ENCODE results near the gene PLA2G4F.

Gene PLA2G4F

GRCh38 chr15:42151141-42151561 lies 5.3 kb downstream of the PLA2G4F start:
- H3K4me3 ChIP-seq (ENCODE audit: low read length in 2 of 2), result no peak overlapping the region
- no peak overlapping the region for H3K23ac ChIP-seq (ENCODE audit: low read depth, low read length, poor library complexity)
- no peak overlapping the region for H2BK12ac ChIP-seq (ENCODE audit: low read length)
- H2AK5ac ChIP-seq (ENCODE audit: low read depth, low read length), result no peak overlapping the region
- peaks cover 0 to 8% (median 0%) of the 10 kb centered on the region in 3 experiments for H3K27me3 ChIP-seq (ENCODE audit: control insufficient read depth in 3 of 3, insufficient read depth in 3 of 3, low read depth in 1 of 3, low read length in 3 of 3)
- H2BK120ac ChIP-seq (ENCODE audit: low read depth, low read length), result no peak overlapping the region
- H3K18ac ChIP-seq (ENCODE audit: low read length), result no peak overlapping the region
- no peak overlapping the region for H2BK15ac ChIP-seq (ENCODE audit: low read length)
- H3K9ac ChIP-seq (ENCODE audit: low read depth, low read length, poor library complexity), result no peak overlapping the region
- no peak for DNase-seq (ENCODE audit: low spot score)
- H3K9me3 ChIP-seq (replicated peaks in 1 of 2; ENCODE audit: control insufficient read depth in 2 of 2, insufficient read depth in 1 of 2, low read depth in 1 of 2, low read length in 2 of 2), result no peaks in the 10 kb centered on the region
- WGBS, 2 donors (ENCODE audit: extremely low coverage in 2 of 2, insufficient read length in 2 of 2, insufficient replicate concordance in 1 of 2), result no CpG with 5 or more reads among the region's 10 CpGs
- H3K36me3 ChIP-seq (replicated peaks in 1 of 2; ENCODE audit: control insufficient read depth in 2 of 2, insufficient read depth in 2 of 2, low read length in 2 of 2), result no peaks in the 10 kb centered on the region
- no peak overlapping the region for H3K4me2 ChIP-seq (ENCODE audit: insufficient read depth, low read length, poor library complexity, severe bottlenecking)
- H2AFZ ChIP-seq (ENCODE audit: low read length), result peak overlapping the region; percentile 81
- no peak overlapping the region for H4K91ac ChIP-seq (ENCODE audit: low read depth, low read length, poor library complexity)
- H3K4me1 ChIP-seq (ENCODE audit: control insufficient read depth in 2 of 2, insufficient read depth in 1 of 2, low read depth in 1 of 2, low read length in 2 of 2), result no peaks in the 10 kb centered on the region
- H3K4ac ChIP-seq (ENCODE audit: low read length), result no peak overlapping the region
- H2BK5ac ChIP-seq (ENCODE audit: low read length), result no peak overlapping the region
- no peaks in the 10 kb centered on the region for H3K79me1 ChIP-seq (ENCODE audit: low read depth, low read length)
- H3K27ac ChIP-seq (replicated peaks; ENCODE audit: low read length), result no peak overlapping the region
- no peak overlapping the region for H3K14ac ChIP-seq (ENCODE audit: low read length)
- no peak overlapping the region for H4K8ac ChIP-seq (ENCODE audit: low read depth, low read length)

- no CpG with 5 or more reads among the region's 17 CpGs for WGBS, 2 donors (ENCODE audit: extremely low coverage in 2 of 2, insufficient read length in 2 of 2, insufficient replicate concordance in 1 of 2)
- Histone ChIP-seq H3K36me3 (replicated peaks in 1 of 2; ENCODE audit: control insufficient read depth in 2 of 2, insufficient read depth in 2 of 2, low read length in 2 of 2) (no peaks in the 10 kb centered on the region), H2BK120ac (ENCODE audit: low read depth, low read length) (no peak overlapping the region), H4K8ac (ENCODE audit: low read depth, low read length) (no peak overlapping the region), H3K14ac (ENCODE audit: low read length) (no peak overlapping the region), H3K4me1 (ENCODE audit: control insufficient read depth in 2 of 2, insufficient read depth in 1 of 2, low read depth in 1 of 2, low read length in 2 of 2) (no peaks in the 10 kb centered on the region), H4K91ac (ENCODE audit: low read depth, low read length, poor library complexity) (no peak overlapping the region), H2BK12ac (ENCODE audit: low read length) (no peak overlapping the region), H3K27me3 (ENCODE audit: control insufficient read depth in 3 of 3, insufficient read depth in 3 of 3, low read depth in 1 of 3, low read length in 3 of 3) (peaks cover 0 to 8% (median 0%) of the 10 kb centered on the region in 3 experiments), H3K23ac (ENCODE audit: low read depth, low read length, poor library complexity) (peak overlapping the region; percentile 74), H3K18ac (ENCODE audit: low read length) (peak overlapping the region; percentile 69), H3K4ac (ENCODE audit: low read length) (no peak overlapping the region), H2AFZ (ENCODE audit: low read length) (peak overlapping the region; percentile 81), H3K27ac (replicated peaks; ENCODE audit: low read length) (no peak overlapping the region), H2BK15ac (ENCODE audit: low read length) (no peak overlapping the region), H3K9ac (ENCODE audit: low read depth, low read length, poor library complexity) (no peak overlapping the region), H3K9me3 (replicated peaks in 1 of 2; ENCODE audit: control insufficient read depth in 2 of 2, insufficient read depth in 1 of 2, low read depth in 1 of 2, low read length in 2 of 2) (no peaks in the 10 kb centered on the region), H2AK5ac (ENCODE audit: low read depth, low read length) (no peak overlapping the region), H2BK5ac (ENCODE audit: low read length) (no peak overlapping the region), H3K79me1 (ENCODE audit: low read depth, low read length) (no peaks in the 10 kb centered on the region), H3K4me3 (ENCODE audit: low read length in 2 of 2) (no peak overlapping the region), H3K4me2 (ENCODE audit: insufficient read depth, low read length, poor library complexity, severe bottlenecking) (no peak overlapping the region)
- DNase-seq (ENCODE audit: low spot score), result no peak
These were observed 6.0 kb downstream of the PLA2G4F start for GRCh38 chr15:42150219-42150970.

- Histone ChIP-seq H3K27me3 (ENCODE audit: control insufficient read depth in 3 of 3, insufficient read depth in 3 of 3, low read depth in 1 of 3, low read length in 3 of 3) (peaks cover 0 to 8% (median 0%) of the 10 kb centered on the region in 3 experiments), H2AFZ (ENCODE audit: low read length) (no peak overlapping the region), H2BK120ac (ENCODE audit: low read depth, low read length) (no peak overlapping the region), H3K4me3 (ENCODE audit: low read length in 2 of 2) (no peak overlapping the region), H2BK12ac (ENCODE audit: low read length) (no peak overlapping the region), H3K4ac (ENCODE audit: low read length) (no peak overlapping the region), H3K4me2 (ENCODE audit: insufficient read depth, low read length, poor library complexity, severe bottlenecking) (no peak overlapping the region), H3K27ac (replicated peaks; ENCODE audit: low read length) (no peak overlapping the region), H4K8ac (ENCODE audit: low read depth, low read length) (no peak overlapping the region), H2BK5ac (ENCODE audit: low read length) (no peak overlapping the region), H3K14ac (ENCODE audit: low read length) (no peak overlapping the region), H2AK5ac (ENCODE audit: low read depth, low read length) (peak overlapping the region; percentile 19), H3K79me1 (ENCODE audit: low read depth, low read length) (no peaks in the 10 kb centered on the region), H3K23ac (ENCODE audit: low read depth, low read length, poor library complexity) (no peak overlapping the region), H3K18ac (ENCODE audit: low read length) (peak overlapping the region; percentile 12), H2BK15ac (ENCODE audit: low read length) (peak overlapping the region; percentile 14), H3K36me3 (replicated peaks in 1 of 2; ENCODE audit: control insufficient read depth in 2 of 2, insufficient read depth in 2 of 2, low read length in 2 of 2) (no peaks in the 10 kb centered on the region), H3K9me3 (replicated peaks in 1 of 2; ENCODE audit: control insufficient read depth in 2 of 2, insufficient read depth in 1 of 2, low read depth in 1 of 2, low read length in 2 of 2) (no peaks in the 10 kb centered on the region), H3K4me1 (ENCODE audit: control insufficient read depth in 2 of 2, insufficient read depth in 1 of 2, low read depth in 1 of 2, low read length in 2 of 2) (no peaks in the 10 kb centered on the region), H3K9ac (ENCODE audit: low read depth, low read length, poor library complexity) (no peak overlapping the region), H4K91ac (ENCODE audit: low read depth, low read length, poor library complexity) (no peak overlapping the region)
- DNase-seq (ENCODE audit: low spot score), result no peak
- WGBS, 2 donors (ENCODE audit: extremely low coverage in 2 of 2, insufficient read length in 2 of 2, insufficient replicate concordance in 1 of 2), result no CpG with 5 or more reads among the region's 14 CpGs
These were observed 6.8 kb downstream of the PLA2G4F start for GRCh38 chr15:42149493-42150218.

GRCh38 chr15:42148808-42149492 lies 7.5 kb downstream of the PLA2G4F start:
- no peaks in the 10 kb centered on the region for H3K79me1 ChIP-seq (ENCODE audit: low read depth, low read length)
- WGBS, 2 donors (ENCODE audit: extremely low coverage in 2 of 2, insufficient read length in 2 of 2, insufficient replicate concordance in 1 of 2), result no CpG with 5 or more reads among the region's 12 CpGs
- H3K14ac ChIP-seq (ENCODE audit: low read length), result no peak overlapping the region
- peak overlapping the region; percentile 19 for H2AK5ac ChIP-seq (ENCODE audit: low read depth, low read length)
- no peak overlapping the region for H3K4me3 ChIP-seq (ENCODE audit: low read length in 2 of 2)
- peak overlapping the region; percentile 68 for H2BK12ac ChIP-seq (ENCODE audit: low read length)
- H2BK15ac ChIP-seq (ENCODE audit: low read length), result no peak overlapping the region
- H4K91ac ChIP-seq (ENCODE audit: low read depth, low read length, poor library complexity), result no peak overlapping the region
- no peak overlapping the region for H3K4ac ChIP-seq (ENCODE audit: low read length)
- H2BK5ac ChIP-seq (ENCODE audit: low read length), result no peak overlapping the region
- peaks cover 0 to 10% (median 0%) of the 10 kb centered on the region in 3 experiments for H3K27me3 ChIP-seq (ENCODE audit: control insufficient read depth in 3 of 3, insufficient read depth in 3 of 3, low read depth in 1 of 3, low read length in 3 of 3)
- no peak for DNase-seq (ENCODE audit: low spot score)
- no peak overlapping the region for H3K4me2 ChIP-seq (ENCODE audit: insufficient read depth, low read length, poor library complexity, severe bottlenecking)
- H3K18ac ChIP-seq (ENCODE audit: low read length), result peak overlapping the region; percentile 25
- no peaks in the 10 kb centered on the region for H3K9me3 ChIP-seq (replicated peaks in 1 of 2; ENCODE audit: control insufficient read depth in 2 of 2, insufficient read depth in 1 of 2, low read depth in 1 of 2, low read length in 2 of 2)
- peak overlapping the region; percentile 19 for H2AFZ ChIP-seq (ENCODE audit: low read length)
- peak overlapping the region; percentile 46 for H3K9ac ChIP-seq (ENCODE audit: low read depth, low read length, poor library complexity)
- no peaks in the 10 kb centered on the region for H3K36me3 ChIP-seq (replicated peaks in 1 of 2; ENCODE audit: control insufficient read depth in 2 of 2, insufficient read depth in 2 of 2, low read length in 2 of 2)
- peak overlapping the region; percentile 8 for H3K23ac ChIP-seq (ENCODE audit: low read depth, low read length, poor library complexity)
- H3K27ac ChIP-seq (replicated peaks; ENCODE audit: low read length), result no peak overlapping the region
- no peaks in the 10 kb centered on the region for H3K4me1 ChIP-seq (ENCODE audit: control insufficient read depth in 2 of 2, insufficient read depth in 1 of 2, low read depth in 1 of 2, low read length in 2 of 2)
- no peak overlapping the region for H2BK120ac ChIP-seq (ENCODE audit: low read depth, low read length)
- H4K8ac ChIP-seq (ENCODE audit: low read depth, low read length), result no peak overlapping the region

Data from neuronal stem cell (in vitro differentiated cells).